Mesendoderm (in vitro differentiated cells): ENCODE measurements around the gene ARRDC4.

Experiments used
- DNase-seq: peaks from one replicate; pipeline ENCODE4 v3.0.0; 2013
- H2AK5ac ChIP-seq: 2 replicates; pipeline ENCODE4 v1.6.1; 2013; ENCODE audit warnings: low read length, inconsistent platforms
- H2BK120ac ChIP-seq: 2 replicates; pipeline ENCODE4 v1.6.1; 2013; ENCODE audit warnings: low read depth, mild to moderate bottlenecking, low read length, moderate library complexity, mixed read lengths
- H2BK15ac ChIP-seq: replicated peaks from 2 replicates; pipeline ENCODE4 v1.6.1; 2013; ENCODE audit warnings: low read depth, mild to moderate bottlenecking, moderate library complexity
- H2BK5ac ChIP-seq: 2 replicates; pipeline ENCODE4 v1.6.1; 2013; ENCODE audit warnings: low read length, inconsistent platforms
- H3K18ac ChIP-seq: 2 replicates; pipeline ENCODE4 v1.6.1; 2013; ENCODE audit warnings: mild to moderate bottlenecking, low read length, mixed read lengths
- H3K23ac ChIP-seq: one replicate; pipeline ENCODE4 v1.6.1; 2013; ENCODE audit warnings: low read length
- H3K27ac ChIP-seq: 2 replicates; pipeline ENCODE4 v1.5.1; 2013; ENCODE audit warnings: low read depth, mild to moderate bottlenecking, inconsistent platforms, low read length, moderate library complexity
- H3K27me3 ChIP-seq: 2 replicates; pipeline ENCODE4 v1.6.1; 2013; ENCODE audit warnings: low read length, control low read depth, mild to moderate bottlenecking, inconsistent platforms; ENCODE audit not compliant: insufficient read depth, poor library complexity
- H3K36me3 ChIP-seq: 2 replicates; pipeline ENCODE4 v1.6.1; 2013; ENCODE audit warnings: low read length, inconsistent platforms; ENCODE audit not compliant: control insufficient read depth, insufficient read depth
- H3K4ac ChIP-seq: one replicate; pipeline ENCODE4 v1.6.1; 2013; ENCODE audit warnings: low read depth, mild to moderate bottlenecking, low read length, moderate library complexity
- H3K4me1 ChIP-seq: 2 replicates; pipeline ENCODE4 v1.6.1; 2013; ENCODE audit warnings: low read depth, low read length, inconsistent platforms; ENCODE audit not compliant: control insufficient read depth
- H3K4me2 ChIP-seq: 2 replicates; pipeline ENCODE4 v1.6.1; 2013; ENCODE audit warnings: low read length
- H3K4me3 ChIP-seq: 2 replicates; pipeline ENCODE4 v1.5.1; 2013; ENCODE audit warnings: mild to moderate bottlenecking, low read length
- H3K56ac ChIP-seq: one replicate; pipeline ENCODE4 v1.6.1; 2013; ENCODE audit warnings: low read length
- H3K79me1 ChIP-seq: 2 replicates; pipeline ENCODE4 v1.6.1; 2013; ENCODE audit warnings: low read length, inconsistent platforms
- H3K79me2 ChIP-seq: 2 replicates; pipeline ENCODE4 v1.6.1; 2013; ENCODE audit warnings: mild to moderate bottlenecking, low read length; ENCODE audit not compliant: control insufficient read depth, insufficient read depth
- H3K9ac ChIP-seq: 2 replicates; pipeline ENCODE4 v1.6.1; 2013; ENCODE audit warnings: low read length, inconsistent platforms
- H4K5ac ChIP-seq: one replicate; pipeline ENCODE4 v1.6.1; 2013; ENCODE audit warnings: low read length
- H4K8ac ChIP-seq: one replicate; pipeline ENCODE4 v1.6.1; 2013; ENCODE audit warnings: low read depth, mild to moderate bottlenecking, control low read depth, low read length, moderate library complexity
- WGBS: extraction: QIAGEN DNeasy Blood & Tissue Kit; methylation state at CpG from one replicate; pipeline ENCODE4 v1.1.7; 2013; ENCODE audit warnings: low lambda C conversion rate, missing lambda C conversion rate; ENCODE audit not compliant: insufficient coverage; ENCODE audit errors: extremely low coverage; 5-methylcytosine and 5-hydroxymethylcytosine counted together

ARRDC4 gene

GRCh38 chr15:97998307-97999071 lies 38.0 kb downstream of the ARRDC4 start:
- Histone ChIP-seq H4K8ac (no peak overlapping the region), H3K4me2 (no peak overlapping the region), H3K23ac (no peak overlapping the region), H3K56ac (no peak overlapping the region), H2BK15ac (no peak overlapping the region), H3K18ac (no peak overlapping the region), H2AK5ac (no peak overlapping the region), H3K27ac (no peak overlapping the region), H2BK5ac (no peak overlapping the region), H3K4me1 (no peaks in the 10 kb centered on the region), H3K4me3 (no peak overlapping the region), H3K27me3 (peaks cover 2% of the 10 kb centered on the region), H3K36me3 (peaks cover 3% of the 10 kb centered on the region), H3K79me1 (no peaks in the 10 kb centered on the region), H3K79me2 (no peaks in the 10 kb centered on the region), H4K5ac (no peak overlapping the region), H3K4ac (no peak overlapping the region), H2BK120ac (no peak overlapping the region), H3K9ac (no peak overlapping the region)
- 100% methylated on average over 1 of the region's 5 CpGs for WGBS
- DNase-seq: no peak

GRCh38 chr15:98000249-98001203 lies 40.0 kb downstream of the ARRDC4 start:
- Histone ChIP-seq H3K4me2 (no peak overlapping the region), H2AK5ac (no peak overlapping the region), H3K36me3 (peaks cover 3% of the 10 kb centered on the region), H3K27me3 (peaks cover 2% of the 10 kb centered on the region), H2BK15ac (no peak overlapping the region), H3K4ac (no peak overlapping the region), H3K56ac (no peak overlapping the region), H4K5ac (no peak overlapping the region), H3K9ac (no peak overlapping the region), H3K4me1 (no peaks in the 10 kb centered on the region), H3K79me1 (no peaks in the 10 kb centered on the region), H3K4me3 (no peak overlapping the region), H2BK5ac (no peak overlapping the region), H3K79me2 (no peaks in the 10 kb centered on the region), H4K8ac (no peak overlapping the region), H2BK120ac (no peak overlapping the region), H3K27ac (no peak overlapping the region), H3K23ac (no peak overlapping the region), H3K18ac (no peak overlapping the region)
- no peak for DNase-seq
- 95% methylated on average over 4 of the region's 11 CpGs for WGBS

GRCh38 chr15:98001663-98002194 lies 41.2 kb downstream of the ARRDC4 start:
- no peak overlapping the region for H3K56ac ChIP-seq
- H3K4me2 ChIP-seq: no peak overlapping the region
- H3K4me1 ChIP-seq: no peaks in the 10 kb centered on the region
- DNase-seq: no peak
- H3K4ac ChIP-seq: no peak overlapping the region
- H4K8ac ChIP-seq: no peak overlapping the region
- H3K36me3 ChIP-seq: peaks cover 3% of the 10 kb centered on the region
- no peak overlapping the region for H3K9ac ChIP-seq
- H2BK15ac ChIP-seq: no peak overlapping the region
- no peak overlapping the region for H3K18ac ChIP-seq
- no peak overlapping the region for H2BK120ac ChIP-seq
- no peak overlapping the region for H4K5ac ChIP-seq
- no peaks in the 10 kb centered on the region for H3K79me1 ChIP-seq
- WGBS: 100% methylated on average over 6 of the region's 10 CpGs
- H3K23ac ChIP-seq: no peak overlapping the region
- no peaks in the 10 kb centered on the region for H3K27me3 ChIP-seq
- H2BK5ac ChIP-seq: no peak overlapping the region
- H2AK5ac ChIP-seq: no peak overlapping the region
- H3K79me2 ChIP-seq: no peaks in the 10 kb centered on the region
- H3K27ac ChIP-seq: no peak overlapping the region
- no peak overlapping the region for H3K4me3 ChIP-seq

- Histone ChIP-seq H2AK5ac (no peak overlapping the region), H2BK15ac (no peak overlapping the region), H3K9ac (no peak overlapping the region), H3K4me2 (no peak overlapping the region), H3K79me1 (no peaks in the 10 kb centered on the region), H2BK120ac (no peak overlapping the region), H2BK5ac (no peak overlapping the region), H3K56ac (no peak overlapping the region), H3K23ac (no peak overlapping the region), H3K27ac (no peak overlapping the region), H3K36me3 (peaks cover 3% of the 10 kb centered on the region), H3K18ac (no peak overlapping the region), H4K5ac (no peak overlapping the region), H3K4me1 (no peaks in the 10 kb centered on the region), H4K8ac (no peak overlapping the region), H3K4ac (no peak overlapping the region), H3K79me2 (no peaks in the 10 kb centered on the region), H3K27me3 (no peaks in the 10 kb centered on the region), H3K4me3 (no peak overlapping the region)
- no peak for DNase-seq
- WGBS: 97% methylated on average over 3 of the region's 3 CpGs
Measured at GRCh38 chr15:98002419-98002818, 41.9 kb downstream of the ARRDC4 start.

GRCh38 chr15:98002866-98003265 lies 42.4 kb downstream of the ARRDC4 start:
- H4K5ac ChIP-seq: no peak overlapping the region
- no peak overlapping the region for H3K18ac ChIP-seq
- no peak overlapping the region for H3K4me2 ChIP-seq
- no peak overlapping the region for H2AK5ac ChIP-seq
- H3K56ac ChIP-seq: no peak overlapping the region
- no peaks in the 10 kb centered on the region for H3K79me1 ChIP-seq
- H2BK15ac ChIP-seq: no peak overlapping the region
- no peaks in the 10 kb centered on the region for H3K27me3 ChIP-seq
- no peak overlapping the region for H3K23ac ChIP-seq
- H3K4me3 ChIP-seq: no peak overlapping the region
- WGBS: no CpG with 5 or more reads among the region's 4 CpGs
- no peak overlapping the region for H3K9ac ChIP-seq
- no peak overlapping the region for H3K4ac ChIP-seq
- H3K4me1 ChIP-seq: no peaks in the 10 kb centered on the region
- peaks cover 3% of the 10 kb centered on the region for H3K36me3 ChIP-seq
- no peaks in the 10 kb centered on the region for H3K79me2 ChIP-seq
- H2BK5ac ChIP-seq: no peak overlapping the region
- no peak overlapping the region for H2BK120ac ChIP-seq
- H3K27ac ChIP-seq: no peak overlapping the region
- no peak overlapping the region for H4K8ac ChIP-seq
- DNase-seq: no peak
